Right lobe of liver (tissue), 4 donors: Measurements from ENCODE around the gene GPR3.

Experiments
- POLR2A ChIP-seq: fragments of 450-650 bp; IDR thresholded peaks from one replicate; pipeline ENCODE4 v1.6.1; 2017; ENCODE audit warnings: antibody characterized with exemption, mild to moderate bottlenecking
- TF ChIP-seq, protein P1 (sequence below), 4 donors: fragments of 200-600 bp in 3 of 4; fragments of 450-650 bp in 1 of 4; IDR thresholded peaks; one replicate each; pipeline versions ENCODE4 v1.5.1 to v1.8.0; 2016 to 2022; ENCODE audit warnings: antibody characterized with exemption in 4 of 4, mild to moderate bottlenecking in 2 of 4
- donor health status: DM: no; HTN: no; CAD: no.
- donor health status: DM: no; HTN: no; CAD: no.
- donor health status: DM: no; HTN: yes; CAD: no.

DNA sequence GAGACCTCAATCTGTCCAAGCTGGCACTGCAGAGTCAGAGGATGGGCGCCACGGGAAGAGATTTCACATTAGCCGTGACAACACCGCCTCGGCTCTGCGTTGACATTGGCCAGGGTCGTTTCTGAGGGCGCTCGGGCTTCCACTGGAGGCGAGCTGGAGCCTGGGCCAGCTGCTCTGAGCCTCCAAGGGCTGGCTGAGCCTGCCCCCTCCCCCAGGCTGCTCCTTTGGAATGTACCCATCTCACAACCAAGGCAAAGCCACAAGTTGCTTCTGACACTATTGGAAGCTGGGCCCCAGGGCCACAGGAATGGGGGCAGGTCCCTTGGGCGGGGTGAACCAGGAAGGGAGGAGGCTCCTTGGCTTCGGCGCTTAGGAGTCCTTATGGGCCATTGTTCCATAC is 12.7 kb downstream of the GPR3 start:
- TF ChIP-seq, protein P1, sequence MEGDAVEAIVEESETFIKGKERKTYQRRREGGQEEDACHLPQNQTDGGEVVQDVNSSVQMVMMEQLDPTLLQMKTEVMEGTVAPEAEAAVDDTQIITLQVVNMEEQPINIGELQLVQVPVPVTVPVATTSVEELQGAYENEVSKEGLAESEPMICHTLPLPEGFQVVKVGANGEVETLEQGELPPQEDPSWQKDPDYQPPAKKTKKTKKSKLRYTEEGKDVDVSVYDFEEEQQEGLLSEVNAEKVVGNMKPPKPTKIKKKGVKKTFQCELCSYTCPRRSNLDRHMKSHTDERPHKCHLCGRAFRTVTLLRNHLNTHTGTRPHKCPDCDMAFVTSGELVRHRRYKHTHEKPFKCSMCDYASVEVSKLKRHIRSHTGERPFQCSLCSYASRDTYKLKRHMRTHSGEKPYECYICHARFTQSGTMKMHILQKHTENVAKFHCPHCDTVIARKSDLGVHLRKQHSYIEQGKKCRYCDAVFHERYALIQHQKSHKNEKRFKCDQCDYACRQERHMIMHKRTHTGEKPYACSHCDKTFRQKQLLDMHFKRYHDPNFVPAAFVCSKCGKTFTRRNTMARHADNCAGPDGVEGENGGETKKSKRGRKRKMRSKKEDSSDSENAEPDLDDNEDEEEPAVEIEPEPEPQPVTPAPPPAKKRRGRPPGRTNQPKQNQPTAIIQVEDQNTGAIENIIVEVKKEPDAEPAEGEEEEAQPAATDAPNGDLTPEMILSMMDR (IDR thresholded peaks at IDR 0.05), result no peak
- TF ChIP-seq POLR2A, result no peak
